GM23338 (cell line): ENCODE data around the gene CNST. TPM values are rescaled to one million over a fixed set of nuclear protein-coding genes. Genes with fewer than 3 reads are reported as not detected.
"Not testable (repeated sequence)": the region's sequence is repeated elsewhere in the genome, so short reads cannot be mapped to it uniquely, and the experiment has no call there.

Experiments used
- ATAC-seq: fragments of 200-7000 bp; cut with Tn5 transposase; 3 replicates; pipeline ENCODE4 v1.9.1; 2020
- DNase-seq: peaks from one replicate; pipeline ENCODE4 v3.0.0-alpha.2; 2015; ENCODE audit warnings: low spot score
- H2AFZ ChIP-seq: fragments of 200-600 bp; sonication (generic); 2 replicates; pipeline ENCODE4 v1.8.0; 2016; ENCODE audit warnings: antibody characterized with exemption, mild to moderate bottlenecking, moderate library complexity
- H3F3A ChIP-seq: fragments of 200-600 bp; sonication (generic); replicated peaks from 2 replicates; pipeline ENCODE4 v1.8.0; 2017; ENCODE audit warnings: antibody characterized with exemption, mixed run types, low read depth
- H3K27ac ChIP-seq: fragments of 200-600 bp; sonication (generic); 2 replicates; pipeline ENCODE4 v1.6.1; 2016; ENCODE audit warnings: low read depth
- H3K27me3 ChIP-seq: fragments of 200-600 bp; sonication (generic); 2 replicates; pipeline ENCODE4 v1.8.0; 2016; ENCODE audit warnings: mild to moderate bottlenecking, mixed run types, moderate library complexity; ENCODE audit not compliant: insufficient read depth
- H3K36me3 ChIP-seq: fragments of 200-600 bp; sonication (generic); 2 replicates; pipeline ENCODE4 v1.8.0; 2016; ENCODE audit warnings: mild to moderate bottlenecking; ENCODE audit not compliant: insufficient read depth
- H3K4me1 ChIP-seq: fragments of 200-600 bp; sonication (generic); 2 replicates; pipeline ENCODE4 v1.8.0; 2016; ENCODE audit warnings: mild to moderate bottlenecking, moderate library complexity; ENCODE audit not compliant: insufficient read depth
- H3K4me2 ChIP-seq: fragments of 200-600 bp; sonication (generic); 2 replicates; pipeline ENCODE4 v1.7.1; 2017; ENCODE audit warnings: mixed run types
- H3K4me3 ChIP-seq: fragments of 200-600 bp; sonication (generic); 2 replicates; pipeline ENCODE4 v1.6.1; 2016; ENCODE audit warnings: mixed run types
- H3K79me2 ChIP-seq: fragments of 200-600 bp; sonication (generic); replicated peaks from 2 replicates; pipeline ENCODE4 v1.8.0; 2017; ENCODE audit warnings: mild to moderate bottlenecking; ENCODE audit not compliant: insufficient read depth
- H3K9me2 ChIP-seq: fragments of 200-600 bp; sonication (generic); 2 replicates; pipeline ENCODE4 v1.8.0; 2017; ENCODE audit not compliant: insufficient read depth
- H4K20me1 ChIP-seq: fragments of 200-600 bp; sonication (generic); replicated peaks from 2 replicates; pipeline ENCODE4 v1.8.0; 2017; ENCODE audit warnings: mild to moderate bottlenecking; ENCODE audit not compliant: insufficient read depth
- H3K27ac Mint-ChIP-seq: 2 replicates; pipeline ENCODE4 v1.8.0; 2020; ENCODE audit warnings: inconsistent platforms, mild to moderate bottlenecking, moderate library complexity, mixed read lengths
- H3K27me3 Mint-ChIP-seq: 3 replicates; pipeline ENCODE4 v1.8.0; 2022; ENCODE audit warnings: low read depth, mild to moderate bottlenecking, moderate library complexity, mixed read lengths, inconsistent platforms; ENCODE audit not compliant: insufficient read depth, poor library complexity
- H3K36me3 Mint-ChIP-seq: 3 replicates; pipeline ENCODE4 v1.8.0; 2021; ENCODE audit warnings: low read depth, mild to moderate bottlenecking, inconsistent platforms, moderate library complexity, mixed read lengths
- H3K4me1 Mint-ChIP-seq: 3 replicates; pipeline ENCODE4 v1.8.0; 2020; ENCODE audit warnings: mild to moderate bottlenecking, inconsistent platforms, mixed read lengths
- H3K4me3 Mint-ChIP-seq: 3 replicates; pipeline ENCODE4 v1.8.0; 2021; ENCODE audit warnings: moderate library complexity, mild to moderate bottlenecking, inconsistent platforms, mixed read lengths
- H3K9me3 Mint-ChIP-seq: 3 replicates; pipeline ENCODE4 v1.8.0; 2020; ENCODE audit warnings: moderate library complexity, mild to moderate bottlenecking, inconsistent platforms, mixed read lengths
- CREB1 ChIP-seq: fragments of 250-450 bp; sonication (Bioruptor Pico); IDR thresholded peaks from 2 replicates; pipeline ENCODE4 v1.5.0; 2020; ENCODE audit warnings: low read depth, mild to moderate bottlenecking, moderate library complexity
- CTCF ChIP-seq, 2 experiments: fragments of 200-600 bp in 1 of 2; sonication (generic) in 1 of 2; conservative IDR thresholded peaks; 2 replicates each; pipeline versions ENCODE4 v1.5.1 to v1.6.1; 2016 to 2017; ENCODE audit warnings: antibody characterized with exemption in 2 of 2, low read depth in 2 of 2, mild to moderate bottlenecking in 2 of 2, moderate library complexity in 1 of 2
- JUNB ChIP-seq: IDR thresholded peaks from one replicate; pipeline ENCODE4 v1.6.1; 2016; ENCODE audit warnings: antibody characterized with exemption; ENCODE audit not compliant: unreplicated experiment
- ZNF462 ChIP-seq: fragments of 250-450 bp; sonication (Bioruptor Pico); IDR thresholded peaks from 2 replicates; pipeline ENCODE4 v1.5.0; 2020; ENCODE audit warnings: mild to moderate bottlenecking, moderate library complexity
- polyA plus RNA-seq: library from polyadenylated mRNA; unstranded; fragments of >200 nt; fragmentation: Nextera tagmentation; extraction: Ambion mirVana; gene quantifications from 2 replicates; pipeline ENCODE4 v1.2.1, GENCODE V29; 2016
- total RNA-seq: library from RNA; depleted of rRNA; stranded (reverse); fragments of >200 nt; shearing (Covaris generic); gene quantifications from 2 replicates; pipeline ENCODE4 v1.2.3, GENCODE V29; 2014

Gene CNST
- total and polyA plus RNA-seq, 2 experiments from 2014 or later = 8.1 to 17.6 TPM

GRCh38 chr1:246632281-246633168 is 66.3 kb downstream of the CNST start (continued):
- TF ChIP-seq ZNF462 (no peak), CTCF (conservative IDR thresholded peaks at IDR 0.05; ENCODE audit: low read depth in 2 of 2) (no peak), JUNB (no peak), CREB1 (CRISPR knock-in tag) (no peak)

- H3K27ac Mint-ChIP-seq, ATAC-seq, H4K20me1 ChIP-seq, H3F3A ChIP-seq, H3K79me2 ChIP-seq, H3K36me3 ChIP-seq, H3K27me3 ChIP-seq, H3K4me1 Mint-ChIP-seq, H3K4me3 ChIP-seq, H3K4me2 ChIP-seq, H3K27me3 Mint-ChIP-seq, H3K27ac ChIP-seq, H3K9me2 ChIP-seq, H2AFZ ChIP-seq, H3K9me3 Mint-ChIP-seq, H3K36me3 Mint-ChIP-seq, H3K4me3 Mint-ChIP-seq, H3K4me1 ChIP-seq, DNase-seq: not testable (repeated sequence)
These were observed 68.4 kb downstream of the CNST start for GRCh38 chr1:246634659-246635058.
